Upper lobe of right lung (tissue), 1 donor: ENCODE measurements around the gene SPATA9. TPM values are rescaled to one million over a fixed set of nuclear protein-coding genes. Genes with fewer than 3 reads are reported as not detected.

Experiments used
- ATAC-seq: fragments of 200-7000 bp; cut with Tn5 transposase; one replicate; pipeline ENCODE4 v1.9.1; 2020; ENCODE audit warnings: mild to moderate bottlenecking, moderate library complexity
- DNase-seq: peaks from one replicate; pipeline ENCODE4 v3.0.0-alpha.2; 2020
- H3K27ac ChIP-seq: fragments of 200-600 bp; one replicate; pipeline ENCODE4 v1.8.0; 2022
- H3K27me3 ChIP-seq: fragments of 200-600 bp; one replicate; pipeline ENCODE4 v1.8.0; 2022; ENCODE audit warnings: mild to moderate bottlenecking
- H3K36me3 ChIP-seq: fragments of 200-600 bp; one replicate; pipeline ENCODE4 v1.8.0; 2022
- H3K4me1 ChIP-seq: fragments of 200-600 bp; one replicate; pipeline ENCODE4 v1.8.0; 2022
- H3K4me3 ChIP-seq: fragments of 200-600 bp; one replicate; pipeline ENCODE4 v1.8.0; 2022; ENCODE audit warnings: mild to moderate bottlenecking
- H3K9me3 ChIP-seq: fragments of 200-600 bp; one replicate; pipeline ENCODE4 v1.8.0; 2022
- CTCF ChIP-seq: fragments of 200-600 bp; IDR thresholded peaks from one replicate; pipeline ENCODE4 v1.8.0; 2022; ENCODE audit warnings: antibody characterized with exemption
- intact Hi-C: fragments of 100-400 bp; cut with DNase I; formaldehyde crosslinking; loops from one replicate; pipeline ENCODE4 v1.11.0; 2022
- total RNA-seq: library from RNA; stranded (reverse); fragmentation: NEBNext Ultra II Directional; extraction: Animal tissue kit (Norgen Biotek cat#: 25700); gene quantifications from one replicate; pipeline ENCODE4 v1.2.1, GENCODE V29; 2021
- donor health status: DM: no; HTN: yes; CAD: no; lungs with severe emphysema.

Gene SPATA9
- total RNA-seq, 1 donor from 2014 or later, result not detected

- intact Hi-C loops, result no loop called here
- H3K4me3 ChIP-seq, result no peak overlapping the region
Measured at GRCh38 chr5:95630394-95630917, 52.3 kb downstream of the SPATA9 start.

GRCh38 chr5:95628933-95629332, 53.9 kb downstream of the SPATA9 start:
- ATAC-seq (no peak), DNase-seq (no peak)
- intact Hi-C loops, result no loop called here
- TF ChIP-seq CTCF, result no peak
- Histone ChIP-seq H3K4me3 (no peak overlapping the region), H3K36me3 (no peaks in the 10 kb centered on the region), H3K4me1 (no peaks in the 10 kb centered on the region), H3K27ac (no peak overlapping the region), H3K27me3 (no peaks in the 10 kb centered on the region), H3K9me3 (no peaks in the 10 kb centered on the region)

More at GRCh38 chr5:95630394-95630917, 52.3 kb downstream of the SPATA9 start:
- Histone ChIP-seq H3K27me3 (no peaks in the 10 kb centered on the region), H3K4me1 (no peaks in the 10 kb centered on the region), H3K9me3 (no peaks in the 10 kb centered on the region), H3K27ac (no peak overlapping the region), H3K36me3 (no peaks in the 10 kb centered on the region)
- ATAC-seq, result no peak
- no peak for DNase-seq
- no peak for TF ChIP-seq CTCF

- ATAC-seq, result no peak
- TF ChIP-seq CTCF, result no peak
- intact Hi-C loops, result no loop called here
Measured at GRCh38 chr5:95627971-95628810, 54.6 kb downstream of the SPATA9 start.

GRCh38 chr5:95626701-95627100, 56.1 kb downstream of the SPATA9 start:
- no peak overlapping the region for H3K4me3 ChIP-seq
- DNase-seq (no peak), ATAC-seq (peak; percentile 39)
- intact Hi-C loops, result no loop called here
- no peaks in the 10 kb centered on the region for H3K36me3 ChIP-seq
- TF ChIP-seq CTCF, result no peak
- no peaks in the 10 kb centered on the region for H3K27me3 ChIP-seq
- H3K4me1 ChIP-seq, result peaks cover 7% of the 10 kb centered on the region
- no peaks in the 10 kb centered on the region for H3K9me3 ChIP-seq
- no peak overlapping the region for H3K27ac ChIP-seq

More at GRCh38 chr5:95627971-95628810, 54.6 kb downstream of the SPATA9 start:
- Histone ChIP-seq H3K36me3 (no peaks in the 10 kb centered on the region), H3K27me3 (no peaks in the 10 kb centered on the region), H3K4me3 (no peak overlapping the region), H3K27ac (no peak overlapping the region), H3K4me1 (no peaks in the 10 kb centered on the region), H3K9me3 (no peaks in the 10 kb centered on the region)
- DNase-seq, result no peak

GRCh38 chr5:95624368-95624767, 58.4 kb downstream of the SPATA9 start:
- no peak for DNase-seq
- Histone ChIP-seq H3K27ac (no peak overlapping the region), H3K4me1 (peaks cover 23% of the 10 kb centered on the region), H3K27me3 (peaks cover 2% of the 10 kb centered on the region), H3K4me3 (no peak overlapping the region), H3K9me3 (no peaks in the 10 kb centered on the region), H3K36me3 (no peaks in the 10 kb centered on the region)
- intact Hi-C loops, result no loop called here
- no peak for TF ChIP-seq CTCF
- no peak for ATAC-seq
